COLO668 (cell line): Measurements from ENCODE around the gene ANKDD1A.
A peak's percentile ranks its signal among the peaks of the same experiment; 100 is the strongest.

Experiments used
- DNase-seq: peaks from one replicate; lab custom pipeline; 2025; ENCODE audit not compliant: unreplicated experiment; lab: John Stamatoyannopoulos, UW

Gene ANKDD1A

DNA sequence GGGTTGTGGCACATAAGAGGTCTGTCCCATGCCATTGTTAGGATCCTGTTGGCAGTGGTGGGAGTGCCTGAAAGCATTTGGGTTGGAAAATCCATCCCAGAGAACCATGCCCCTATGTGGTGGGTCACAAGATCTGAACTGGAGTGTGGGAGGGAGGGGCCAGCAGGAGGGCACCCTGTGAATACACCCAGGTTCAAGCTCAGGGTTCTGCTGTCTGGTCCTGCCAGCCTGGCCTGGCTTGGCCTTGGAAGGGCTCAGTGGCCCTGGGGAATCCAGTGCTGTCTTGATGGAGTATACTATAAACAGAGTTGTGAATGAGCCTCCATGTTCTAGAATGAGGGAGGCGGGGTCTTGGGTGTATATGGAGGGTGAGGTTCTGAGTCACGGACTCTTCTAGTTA, 11.8 kb downstream of the ANKDD1A start:
- DNase-seq, result no peak

DNA sequence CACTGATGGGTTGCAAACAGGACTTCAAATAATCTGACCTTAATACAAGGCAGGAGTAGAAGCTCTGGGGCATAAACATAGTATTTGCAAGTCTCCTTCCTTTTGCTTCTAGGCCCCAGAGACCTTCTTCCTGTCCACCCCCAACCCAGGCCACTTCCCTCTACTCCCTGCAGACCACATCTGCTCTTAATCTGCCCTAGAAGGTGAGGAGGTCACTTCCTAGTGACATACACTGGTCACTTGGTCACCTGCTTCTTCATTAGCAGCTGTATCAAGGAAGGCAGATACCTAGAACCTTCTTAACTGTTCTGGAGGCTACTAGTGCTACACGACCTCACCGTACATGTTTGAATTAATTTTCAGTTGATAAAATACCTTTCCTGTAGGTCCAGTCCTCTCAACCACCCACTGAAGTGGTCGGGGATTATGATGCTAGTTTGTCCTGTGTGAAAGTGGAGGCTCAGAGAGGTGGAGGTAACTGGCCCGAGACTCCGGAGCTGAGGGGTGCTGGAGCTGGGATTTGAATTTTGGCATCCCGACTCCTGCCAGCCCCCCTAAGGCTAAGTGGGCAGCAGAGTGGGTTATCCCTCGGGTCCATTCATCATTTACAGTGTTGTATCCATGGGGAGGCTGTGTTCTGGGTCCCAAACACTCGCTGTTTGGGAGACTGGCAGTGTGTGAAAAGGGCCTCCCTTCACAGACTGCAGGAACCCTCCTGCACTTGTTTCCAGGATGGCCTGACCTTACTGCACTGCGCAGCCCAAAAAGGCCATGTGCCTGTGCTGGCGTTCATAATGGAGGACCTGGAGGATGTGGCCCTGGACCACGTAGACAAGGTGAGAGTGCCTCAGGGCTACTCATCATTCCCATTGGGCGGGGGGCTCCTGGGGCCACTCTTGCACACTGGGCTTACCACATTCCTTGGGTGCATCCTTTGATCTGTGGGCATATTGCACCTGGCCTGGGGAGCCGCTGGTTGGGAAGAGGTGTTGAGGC, 13.9 kb downstream of the ANKDD1A start:
- no peak for DNase-seq

DNA sequence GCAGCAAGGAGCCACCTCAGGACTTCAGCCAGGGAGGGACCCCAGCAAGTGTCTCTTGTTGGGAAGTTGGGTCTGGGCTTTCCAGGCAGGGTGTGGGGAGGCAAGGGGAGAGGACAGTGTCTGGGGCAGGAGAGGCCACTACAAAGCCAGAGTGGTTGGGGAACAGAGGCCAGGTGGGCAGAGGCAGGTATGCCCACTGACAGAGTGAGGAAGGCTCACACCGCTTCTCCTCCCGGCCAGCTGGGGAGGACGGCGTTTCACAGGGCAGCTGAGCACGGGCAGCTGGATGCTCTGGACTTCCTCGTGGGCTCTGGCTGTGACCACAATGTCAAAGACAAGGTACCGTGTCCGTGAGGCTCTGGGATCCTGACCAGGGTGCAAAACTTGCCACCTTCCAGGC, 15.0 kb downstream of the ANKDD1A start:
- DNase-seq, result no peak

DNA sequence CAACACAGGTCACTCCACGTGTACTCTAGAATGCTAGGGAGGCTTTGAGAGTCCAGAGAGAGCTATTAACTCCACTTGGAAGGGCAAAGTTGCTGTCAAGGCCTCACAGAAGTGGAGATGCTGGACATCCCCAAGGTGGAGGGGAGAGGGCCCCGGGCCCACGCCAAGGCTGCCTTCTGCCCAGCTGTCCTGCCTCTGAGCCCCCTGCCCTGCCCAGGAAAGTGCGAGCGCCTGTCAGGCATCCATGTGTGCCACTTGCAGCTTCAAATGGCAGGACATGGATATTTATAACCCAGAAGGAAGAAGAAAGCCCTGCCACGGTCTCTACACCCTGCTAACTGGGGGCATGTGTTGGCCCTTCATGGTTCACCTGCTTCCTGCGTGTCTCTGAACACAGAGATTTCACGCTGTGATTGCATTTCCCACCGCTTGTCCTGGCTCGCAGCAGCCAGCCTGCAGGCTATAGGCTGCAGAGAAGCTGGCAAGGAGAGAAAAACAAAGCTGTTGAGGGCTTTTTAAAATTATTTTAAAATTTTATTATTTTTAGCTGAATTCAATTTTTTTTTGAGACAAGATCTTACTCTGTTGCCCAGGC, 17.0 kb downstream of the ANKDD1A start:
- no peak for DNase-seq

DNA sequence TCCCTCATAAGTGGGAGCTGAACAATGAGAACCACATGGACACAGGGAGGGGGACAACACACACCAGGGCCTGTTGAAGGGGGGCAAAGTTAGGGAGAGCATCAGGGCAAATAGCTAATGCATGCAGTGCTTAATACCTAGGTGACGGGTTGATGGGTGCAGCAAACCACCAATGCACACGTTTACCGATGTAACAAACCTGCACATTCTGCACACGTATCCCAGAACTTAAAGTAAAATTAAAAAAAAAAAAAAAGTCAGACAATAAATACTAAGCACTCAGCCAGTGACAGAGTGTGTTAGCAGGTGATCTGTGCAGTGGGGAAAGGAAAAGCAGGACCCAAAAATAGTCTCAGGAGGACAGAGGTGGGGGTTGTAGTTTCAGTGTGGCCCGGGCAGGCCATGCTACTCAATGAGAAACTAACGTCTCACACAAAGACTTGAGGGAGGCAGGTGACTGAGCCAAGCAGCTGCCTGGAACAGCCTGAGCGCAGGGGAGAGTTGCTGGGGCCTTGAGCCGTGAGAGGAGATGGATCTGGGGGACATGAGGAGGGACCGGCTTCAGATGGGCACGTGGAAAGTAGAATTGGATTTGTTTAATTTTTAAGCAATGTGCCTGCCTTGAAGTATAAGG, 18.4 kb downstream of the ANKDD1A start:
- DNase-seq, result no peak

DNA sequence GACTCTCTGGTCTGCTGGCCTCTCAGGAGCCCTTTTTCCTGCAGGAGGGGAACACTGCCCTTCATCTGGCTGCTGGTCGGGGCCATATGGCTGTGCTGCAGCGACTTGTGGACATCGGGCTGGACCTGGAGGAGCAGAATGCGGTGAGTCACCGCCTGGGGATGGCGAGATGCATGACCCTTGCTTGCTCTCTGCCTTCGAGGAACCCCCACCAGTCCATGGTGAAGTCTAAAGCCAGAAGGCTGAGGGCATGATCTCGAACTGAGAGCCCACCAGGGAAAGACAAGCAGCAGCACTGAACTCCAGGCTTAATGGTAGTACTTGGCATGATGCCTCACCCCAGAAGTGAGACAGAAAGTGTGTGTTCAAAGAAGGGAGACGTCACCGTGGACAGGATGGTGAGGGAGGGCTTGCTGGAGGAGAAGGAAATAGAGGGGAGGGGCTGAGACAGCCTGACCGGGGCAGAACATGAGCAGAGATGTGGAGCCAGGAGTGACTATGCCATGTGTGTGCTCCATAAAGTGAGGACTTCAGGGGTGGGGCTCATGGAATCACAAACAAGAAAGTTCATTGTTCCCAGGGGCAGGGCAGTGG, 19.2 kb downstream of the ANKDD1A start:
- DNase-seq, result no peak

- no peak for DNase-seq
These were observed 19.7 kb downstream of the ANKDD1A start for GRCh38 chr15:64931381-64931780.

- no peak for DNase-seq
These were observed 22.3 kb downstream of the ANKDD1A start for GRCh38 chr15:64934023-64934422.

GRCh38 chr15:64938192-64938591, 26.5 kb downstream of the ANKDD1A start:
- DNase-seq, result peak; percentile 54

DNA sequence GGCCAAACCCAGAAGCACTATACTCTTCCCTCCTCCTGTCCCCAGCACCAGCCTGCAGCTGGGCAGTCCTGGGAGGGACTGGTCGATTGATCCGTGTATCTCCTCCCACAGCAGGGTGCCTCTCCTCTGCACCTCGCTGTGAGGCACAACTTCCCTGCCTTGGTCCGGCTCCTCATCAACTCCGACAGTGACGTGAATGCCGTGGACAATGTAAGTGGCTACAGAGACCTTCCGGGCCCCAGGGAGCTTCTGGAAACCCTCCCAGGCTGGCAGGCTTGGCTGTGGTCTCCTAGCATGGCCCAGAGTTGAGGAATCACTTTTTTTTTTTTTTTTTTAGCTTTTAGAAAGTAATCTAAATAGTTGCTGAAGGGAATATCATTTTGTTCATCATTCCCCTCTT, 30.7 kb downstream of the ANKDD1A start:
- no peak for DNase-seq

- DNase-seq, result no peak
These were observed 32.0 kb downstream of the ANKDD1A start for GRCh38 chr15:64943512-64944225.

DNA sequence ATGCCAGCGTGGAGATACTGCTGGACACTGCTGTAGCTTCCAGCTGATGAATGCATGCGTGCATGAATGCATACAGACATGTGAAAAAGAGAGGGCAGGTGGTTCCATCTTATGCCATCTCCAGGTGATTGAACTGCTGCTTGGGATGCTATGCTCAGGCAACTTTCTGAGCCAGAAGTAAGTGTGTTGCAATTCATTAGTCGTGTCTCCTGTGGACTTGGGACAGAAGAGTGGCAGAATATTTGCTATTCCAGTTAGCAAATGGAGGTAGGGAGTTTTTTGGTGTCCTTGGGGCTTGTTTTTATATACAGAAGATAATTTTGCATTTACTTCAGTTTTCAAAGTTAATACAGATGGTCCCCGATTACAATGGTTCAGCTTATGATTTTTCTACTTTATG, 33.3 kb downstream of the ANKDD1A start:
- no peak for DNase-seq

DNA sequence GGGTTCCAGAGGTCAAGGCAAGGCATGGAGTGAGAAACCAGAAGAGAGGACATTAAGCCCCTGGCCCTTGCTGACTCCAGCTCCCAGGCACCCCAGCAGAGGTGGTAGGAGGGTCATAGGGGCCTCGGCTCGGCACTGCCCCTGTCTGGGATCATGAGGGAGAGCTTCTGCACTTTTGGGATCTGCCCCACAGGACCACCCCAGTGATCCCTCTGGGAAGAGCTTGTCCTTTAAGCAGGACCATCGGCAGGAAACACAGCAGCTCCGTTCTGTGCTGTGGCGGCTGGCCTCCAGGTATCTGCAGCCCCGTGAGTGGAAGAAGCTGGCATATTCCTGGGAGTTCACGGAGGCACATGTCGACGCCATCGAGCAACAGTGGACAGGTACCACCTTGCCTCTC, 35.5 kb downstream of the ANKDD1A start:
- DNase-seq, result no peak

GRCh38 chr15:64948916-64949315, 37.2 kb downstream of the ANKDD1A start:
- no peak for DNase-seq

- DNase-seq, result no peak
These were observed 37.9 kb downstream of the ANKDD1A start for GRCh38 chr15:64949383-64950186.

DNA sequence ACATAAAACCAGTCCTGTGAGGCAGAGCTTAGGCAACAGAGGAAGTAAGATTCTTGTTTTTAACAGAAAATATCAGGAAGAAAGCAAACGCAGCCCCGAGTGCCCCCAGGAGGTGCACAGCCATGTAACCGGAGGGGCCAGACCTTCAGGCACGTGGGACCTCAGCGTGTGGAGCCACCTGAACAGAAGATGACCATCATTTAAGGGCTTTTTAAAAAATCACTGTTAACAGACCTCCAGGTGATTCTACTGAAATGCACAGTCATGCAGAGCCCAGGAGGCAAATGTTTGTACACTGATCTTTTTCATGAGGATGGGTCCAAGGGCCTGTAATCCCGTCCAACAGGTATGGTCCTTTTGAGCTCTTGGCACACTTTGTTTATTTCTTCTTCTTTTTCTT, 39.2 kb downstream of the ANKDD1A start:
- no peak for DNase-seq

GRCh38 chr15:64951777-64952418, 40.2 kb downstream of the ANKDD1A start:
- DNase-seq, result no peak

- no peak for DNase-seq
These were observed 42.7 kb downstream of the ANKDD1A start for GRCh38 chr15:64954395-64954794.

DNA sequence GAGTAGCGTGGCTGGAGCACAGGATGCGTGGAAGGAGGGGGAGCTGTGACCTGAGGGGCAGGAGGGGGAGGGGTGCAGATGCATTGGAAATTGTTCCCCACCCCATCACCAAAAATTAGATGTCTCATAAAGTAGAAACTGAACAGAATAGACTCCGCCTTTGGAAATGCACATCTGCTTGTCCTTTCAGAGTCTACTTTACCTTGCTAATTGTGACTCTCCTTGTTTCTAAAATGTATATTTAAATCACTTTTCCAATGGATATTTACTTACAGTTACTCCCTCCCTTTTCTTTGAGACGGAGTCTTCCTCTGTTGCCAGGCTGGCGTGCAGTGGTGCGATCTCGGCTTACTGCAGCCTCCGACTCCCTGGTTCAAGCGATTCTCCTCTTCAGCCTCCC, 47.4 kb downstream of the ANKDD1A start:
- DNase-seq, result no peak

DNA sequence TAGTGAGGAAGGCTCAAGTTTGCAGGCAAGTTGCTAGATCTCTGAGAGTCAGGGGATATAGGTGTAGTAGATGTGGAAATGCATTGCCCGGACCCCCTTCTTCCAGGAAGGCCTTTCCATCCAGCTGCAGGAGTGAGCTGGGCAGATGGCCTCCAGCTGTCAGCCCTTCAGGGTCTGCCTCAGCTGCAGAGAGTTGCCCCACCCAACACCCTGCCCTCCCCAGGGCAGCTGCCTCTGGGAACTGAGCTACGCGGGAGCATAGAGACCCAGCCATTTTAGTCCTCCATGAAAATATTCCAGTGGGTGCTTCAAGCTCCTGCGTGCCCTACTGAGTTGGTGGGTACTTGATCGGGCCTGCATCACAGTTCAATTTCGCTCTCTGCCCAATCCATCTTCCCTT, 48.5 kb downstream of the ANKDD1A start:
- DNase-seq, result no peak
